CD8-positive, alpha-beta memory T cell (primary cell): Measurements from ENCODE around the gene KCNA10. TPM values are rescaled to one million over a fixed set of nuclear protein-coding genes. Genes with fewer than 3 reads are reported as not detected.

Source experiments
- CTCF ChIA-PET: fragments of 350-600 bp; sonication (Branson Sonifier 250); formaldehyde crosslinking; loops from one replicate; lab custom pipeline; 2021; ENCODE audit warnings: antibody characterized with exemption; lab: Charles Lee
- POLR2A ChIA-PET: fragments of 350-600 bp; sonication (Branson Sonifier 250); formaldehyde crosslinking; loops from one replicate; lab custom pipeline; 2021; ENCODE audit warnings: antibody characterized with exemption; lab: Charles Lee
- DNase-seq, 5 donors: peaks; one replicate each; pipeline versions ENCODE4 v3.0.0 to v3.0.0-alpha.2; 2020 to 2022; ENCODE audit warnings: mixed read lengths in 1 of 5
- H3K27ac ChIP-seq: one replicate; pipeline ENCODE4 v1.7.0; 2013; ENCODE audit warnings: low read depth, mild to moderate bottlenecking, low read length, moderate library complexity
- H3K27me3 ChIP-seq: 2 replicates; pipeline ENCODE4 v1.7.0; 2013; ENCODE audit warnings: low read length, mild to moderate bottlenecking; ENCODE audit not compliant: insufficient read depth, poor library complexity, severe bottlenecking
- H3K36me3 ChIP-seq: 2 replicates; pipeline ENCODE4 v1.7.0; 2013; ENCODE audit warnings: mild to moderate bottlenecking, low read length, moderate library complexity; ENCODE audit not compliant: insufficient read depth
- H3K4me1 ChIP-seq: 2 replicates; pipeline ENCODE4 v1.7.0; 2013; ENCODE audit warnings: mild to moderate bottlenecking, low read length, moderate library complexity; ENCODE audit not compliant: insufficient read depth
- H3K4me3 ChIP-seq: 2 replicates; pipeline ENCODE4 v1.7.0; 2013; ENCODE audit warnings: mild to moderate bottlenecking, low read length
- H3K9me3 ChIP-seq: 2 replicates; pipeline ENCODE4 v1.7.0; 2013; ENCODE audit warnings: mild to moderate bottlenecking, low read length
- H3K27ac Mint-ChIP-seq, 8 donors: one replicate each; pipeline ENCODE4 v1.8.0; 2020 to 2021; ENCODE audit warnings: mixed read lengths in 8 of 8, mild to moderate bottlenecking in 6 of 8, inconsistent platforms in 3 of 8, moderate library complexity in 3 of 8
- H3K27me3 Mint-ChIP-seq, 2 donors: one replicate each; pipeline ENCODE4 v1.8.0; 2020 to 2021; ENCODE audit warnings: mixed read lengths in 2 of 2, mild to moderate bottlenecking in 1 of 2, moderate library complexity in 1 of 2
- H3K36me3 Mint-ChIP-seq, 3 donors: one replicate each; pipeline ENCODE4 v1.8.0; 2020 to 2021; ENCODE audit warnings: mixed read lengths in 3 of 3, inconsistent platforms in 1 of 3, mild to moderate bottlenecking in 1 of 3
- H3K4me1 Mint-ChIP-seq, 3 donors: one replicate each; pipeline ENCODE4 v1.8.0; 2020 to 2021; ENCODE audit warnings: mixed read lengths in 3 of 3, inconsistent platforms in 1 of 3, mild to moderate bottlenecking in 1 of 3
- H3K4me3 Mint-ChIP-seq, 7 donors: one replicate each; pipeline ENCODE4 v1.8.0; 2020 to 2021; ENCODE audit warnings: mixed read lengths in 7 of 7, mild to moderate bottlenecking in 6 of 7, moderate library complexity in 4 of 7, inconsistent platforms in 2 of 7
- H3K9me3 Mint-ChIP-seq, 5 donors: one replicate each; pipeline ENCODE4 v1.8.0; 2020 to 2022; ENCODE audit warnings: mixed read lengths in 5 of 5, mild to moderate bottlenecking in 3 of 5, moderate library complexity in 2 of 5, inconsistent platforms in 1 of 5
- polyA plus RNA-seq: library from polyadenylated mRNA; unstranded; fragments of 300-500 nt; fragmentation: Illumina TruSeq; gene quantifications from one replicate; pipeline ENCODE4 v1.2.3, GENCODE V29; 2021
- total RNA-seq, 2 experiments: library from RNA; stranded (reverse); gene quantifications; one replicate each; pipeline ENCODE4 v1.2.3, GENCODE V29; 2021

The KCNA10 gene
- total and polyA plus RNA-seq, 3 experiments from 2014 or later = not detected

DNA sequence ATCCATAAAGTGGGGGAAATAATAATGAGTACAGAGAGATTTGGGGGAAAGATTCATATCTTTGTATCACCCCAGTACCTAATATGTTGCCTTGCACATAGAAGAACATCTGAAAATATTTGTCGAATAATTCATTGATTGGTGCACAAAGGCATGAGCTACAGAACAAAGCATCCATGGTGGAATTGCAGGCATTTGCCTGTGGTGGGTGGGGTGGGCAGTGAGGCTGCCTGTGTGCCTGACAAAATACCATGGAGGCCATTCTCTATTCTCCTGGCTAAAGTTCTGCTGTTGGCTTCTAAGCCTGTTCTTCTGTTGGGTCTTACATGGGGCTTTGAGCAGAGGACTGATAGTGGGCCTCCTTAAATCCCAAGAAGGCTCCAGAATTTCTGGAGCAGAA lies 10.0 kb upstream of the KCNA10 start:
- H3K27me3 Mint-ChIP-seq = peaks cover 28 to 41% of the 10 kb centered on the region in 2 donors
- Histone ChIP-seq H3K9me3 (no peaks in the 10 kb centered on the region), H3K4me3 (no peak overlapping the region), H3K27ac (no peak overlapping the region), H3K27me3 (no peaks in the 10 kb centered on the region), H3K4me1 (no peaks in the 10 kb centered on the region), H3K36me3 (no peaks in the 10 kb centered on the region)
- peak overlapping the region in 1 of 8 donors; percentile 91 for H3K27ac Mint-ChIP-seq
- no peaks in the 10 kb centered on the region for H3K36me3 Mint-ChIP-seq
- ChIA-PET POLR2A (no interaction called here), CTCF (no interaction called here)
- H3K9me3 Mint-ChIP-seq = no peaks in the 10 kb centered on the region
- DNase-seq = no peak
- H3K4me3 Mint-ChIP-seq = no peak overlapping the region
- peaks cover 0 to 7% (median 0%) of the 10 kb centered on the region in 3 donors for H3K4me1 Mint-ChIP-seq

DNA sequence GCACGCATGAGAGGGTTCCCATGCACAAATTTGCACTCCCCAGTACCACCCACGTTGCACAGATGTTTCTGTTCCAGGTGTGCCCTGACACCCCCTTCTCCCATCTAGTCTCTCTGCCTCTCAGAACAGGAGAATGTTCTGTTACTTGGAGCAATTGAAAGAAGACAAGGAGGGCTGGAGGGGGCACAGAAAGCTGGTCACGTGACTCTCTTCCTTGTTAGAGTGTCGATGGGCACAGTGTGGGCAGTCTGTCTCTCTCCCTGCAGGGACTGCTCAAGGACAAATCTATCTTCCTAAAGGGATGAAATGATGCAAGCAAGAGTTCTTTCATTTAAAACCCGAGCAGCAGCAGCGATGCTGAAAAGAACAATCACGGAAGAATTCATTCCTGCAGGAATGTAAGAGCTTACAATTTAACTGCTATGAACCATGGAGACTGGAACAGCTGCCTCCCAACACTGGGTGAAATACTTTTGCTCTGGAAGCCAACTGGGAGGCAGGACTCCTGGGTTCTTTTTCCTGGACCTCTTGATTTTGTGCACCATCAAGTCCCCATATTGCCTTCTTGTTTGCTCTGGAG lies 7.3 kb upstream of the KCNA10 start:
- peaks cover 35 to 45% of the 10 kb centered on the region in 2 donors for H3K27me3 Mint-ChIP-seq
- no peak overlapping the region for H3K27ac ChIP-seq
- no peaks in the 10 kb centered on the region for H3K36me3 Mint-ChIP-seq
- POLR2A ChIA-PET = no interaction called here
- H3K4me1 ChIP-seq = no peaks in the 10 kb centered on the region
- no peaks in the 10 kb centered on the region for H3K36me3 ChIP-seq
- DNase-seq = no peak
- CTCF ChIA-PET = interaction anchor here (1.2 to 1.7 kb wide), 2 partner anchors 9 to 255 kb away, joined by 3 read pairs; no protein-coding TSS in a partner anchor
- no peak overlapping the region for H3K4me3 Mint-ChIP-seq
- H3K9me3 ChIP-seq = no peaks in the 10 kb centered on the region
- H3K4me1 Mint-ChIP-seq = peaks cover 0 to 7% (median 0%) of the 10 kb centered on the region in 3 donors
- no peak overlapping the region for H3K27ac Mint-ChIP-seq
- no peaks in the 10 kb centered on the region for H3K9me3 Mint-ChIP-seq
- H3K27me3 ChIP-seq = peaks cover 5% of the 10 kb centered on the region
- H3K4me3 ChIP-seq = no peak overlapping the region

DNA sequence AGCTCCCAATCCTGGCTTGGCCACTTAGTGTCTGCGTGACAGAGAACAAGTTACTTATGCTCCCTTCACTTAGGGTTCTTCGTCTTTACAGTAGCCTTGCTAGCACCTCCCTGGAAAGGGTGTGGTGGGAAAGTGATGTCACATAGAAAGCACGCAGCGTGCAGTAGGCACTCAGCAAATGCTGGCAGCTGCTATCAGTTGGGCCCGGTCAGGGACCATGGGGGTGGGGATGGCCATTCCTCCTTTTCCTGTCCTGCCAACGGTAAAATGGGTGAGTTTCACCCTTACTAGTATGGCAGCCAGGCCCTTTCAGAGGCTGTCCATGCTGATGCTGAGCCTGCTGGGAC lies 6.2 kb upstream of the KCNA10 start:
- Histone ChIP-seq H3K4me3 (no peak overlapping the region), H3K27me3 (peaks cover 5% of the 10 kb centered on the region), H3K9me3 (no peaks in the 10 kb centered on the region), H3K36me3 (no peaks in the 10 kb centered on the region), H3K27ac (no peak overlapping the region), H3K4me1 (no peaks in the 10 kb centered on the region)
- no peaks in the 10 kb centered on the region for H3K9me3 Mint-ChIP-seq
- ChIA-PET POLR2A (no interaction called here), CTCF (interaction anchor here (0.7 to 1.2 kb wide), 2 partner anchors 10 to 94 kb away, joined by 3 read pairs; no protein-coding TSS in a partner anchor)
- peaks cover 36 to 42% of the 10 kb centered on the region in 2 donors for H3K27me3 Mint-ChIP-seq
- H3K4me3 Mint-ChIP-seq = no peak overlapping the region
- DNase-seq = no peak
- no peak overlapping the region for H3K27ac Mint-ChIP-seq
- peaks cover 0 to 7% (median 0%) of the 10 kb centered on the region in 3 donors for H3K4me1 Mint-ChIP-seq
- H3K36me3 Mint-ChIP-seq = no peaks in the 10 kb centered on the region

DNA sequence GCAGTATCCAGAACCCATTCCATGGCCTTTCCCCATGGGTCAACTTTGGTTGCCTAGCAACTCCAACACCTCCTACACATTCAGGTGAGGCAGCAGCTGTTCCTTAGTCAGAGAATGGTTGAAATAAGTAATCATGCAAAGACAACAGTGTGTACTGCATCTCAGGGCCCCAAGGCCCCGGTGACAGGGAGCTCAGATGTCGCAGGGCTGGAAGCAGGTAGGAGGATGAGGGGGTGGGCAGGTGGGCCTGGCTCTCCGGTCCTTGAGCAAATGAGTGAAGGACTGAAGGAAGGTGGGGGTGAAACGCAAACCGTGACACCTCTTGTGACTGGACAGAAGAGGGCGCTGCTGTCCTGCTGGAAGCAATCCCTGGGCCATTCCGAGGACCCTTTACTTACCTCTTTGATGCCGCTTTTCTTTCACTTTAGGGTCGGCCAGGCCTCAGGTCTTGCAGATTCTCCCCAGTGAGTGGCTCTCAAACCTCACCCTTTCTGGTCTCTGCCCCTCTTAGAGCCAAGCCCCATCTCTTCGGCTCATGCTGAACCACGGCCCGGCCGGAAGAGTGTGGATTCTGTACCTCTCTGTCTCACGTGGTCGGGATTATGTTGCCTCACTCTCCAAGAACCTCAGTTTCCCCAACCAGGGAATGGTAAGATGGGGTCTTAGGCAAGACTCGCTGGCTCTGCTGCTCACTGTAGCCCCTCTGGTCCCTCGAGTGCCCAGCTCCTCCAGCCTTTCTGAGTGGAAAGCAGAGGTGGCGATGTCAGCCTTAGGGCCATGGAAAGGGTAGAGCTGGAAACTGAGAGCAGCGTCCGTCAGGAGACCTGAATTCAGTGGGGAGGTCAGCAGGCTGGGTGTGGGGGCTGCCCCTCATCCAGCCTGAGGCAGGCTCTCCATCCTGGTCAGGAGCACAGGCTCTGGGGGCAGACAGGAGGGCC lies 5.6 kb upstream of the KCNA10 start:
- H3K4me1 ChIP-seq = no peaks in the 10 kb centered on the region

DNA sequence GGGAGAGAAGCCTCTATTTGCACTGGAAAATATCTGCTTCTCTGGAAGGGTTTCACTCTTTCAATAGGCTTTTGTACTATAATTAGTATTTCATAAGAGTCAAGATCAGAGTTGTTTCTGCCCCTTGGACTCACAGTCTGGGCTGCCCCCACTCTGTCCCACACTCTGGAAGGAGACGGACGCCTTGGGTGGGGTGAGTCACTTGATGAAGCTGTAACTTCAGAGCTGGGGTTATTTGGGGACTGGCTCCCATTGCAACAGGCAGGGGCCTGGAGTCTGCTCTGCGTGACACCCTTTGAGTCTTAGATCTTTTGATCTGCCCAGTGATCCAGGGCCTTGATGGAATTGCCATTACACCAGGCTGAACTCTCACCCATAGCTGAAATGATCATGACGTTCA lies 4.0 kb upstream of the KCNA10 start:
- CTCF ChIA-PET = interaction anchor here (1.1 to 1.7 kb wide), 2 partner anchors 11 to 242 kb away, joined by 3 to 6 read pairs; no protein-coding TSS in a partner anchor

More for the DNA sequence above, 5.6 kb upstream of the KCNA10 start:
- Histone ChIP-seq H3K4me3 (no peak overlapping the region), H3K9me3 (no peaks in the 10 kb centered on the region), H3K27me3 (peaks cover 5% of the 10 kb centered on the region), H3K36me3 (no peaks in the 10 kb centered on the region), H3K27ac (no peak overlapping the region)
- POLR2A ChIA-PET = no interaction called here
- Mint-ChIP-seq H3K27me3 (peaks cover 35 to 42% of the 10 kb centered on the region in 2 donors), H3K4me3 (peak overlapping the region in 2 of 7 donors; percentile 9 to 25), H3K27ac (peak overlapping the region in 1 of 8 donors; percentile 29), H3K36me3 (no peaks in the 10 kb centered on the region), H3K9me3 (no peaks in the 10 kb centered on the region), H3K4me1 (peaks cover 0 to 7% (median 0%) of the 10 kb centered on the region in 3 donors)
- CTCF ChIA-PET = interaction anchor here (0.7 to 1.7 kb wide), 7 partner anchors 10 to 661 kb away, joined by 3 to 6 read pairs (median 3); no protein-coding TSS in a partner anchor
- peak; percentile 25 to 61 (median 32) for DNase-seq

DNA sequence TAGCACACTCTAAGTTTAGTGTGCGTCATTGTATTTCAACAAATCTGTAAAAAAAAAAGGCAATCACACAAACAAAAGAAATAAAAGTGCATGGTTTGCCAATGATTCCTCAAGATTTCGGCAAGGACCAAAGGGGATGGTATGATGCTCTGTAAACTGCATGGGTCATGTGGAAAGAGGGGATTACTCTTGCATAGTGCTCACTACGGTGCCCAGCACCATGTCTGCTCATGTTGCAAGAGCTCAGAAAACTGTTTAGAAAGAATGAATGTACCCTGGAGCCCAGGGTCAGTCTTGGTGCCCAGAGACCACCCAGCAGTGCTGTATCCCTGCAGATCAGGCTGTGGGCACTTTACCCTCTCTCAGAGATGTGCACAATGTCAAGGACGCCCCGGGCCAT lies 3.6 kb upstream of the KCNA10 start:
- Mint-ChIP-seq H3K9me3 (no peaks in the 10 kb centered on the region), H3K36me3 (no peaks in the 10 kb centered on the region), H3K27ac (no peak overlapping the region), H3K27me3 (peaks cover 36 to 52% of the 10 kb centered on the region in 2 donors), H3K4me1 (peaks cover 0 to 7% (median 0%) of the 10 kb centered on the region in 3 donors), H3K4me3 (no peak overlapping the region)
- Histone ChIP-seq H3K36me3 (no peaks in the 10 kb centered on the region), H3K27ac (no peak overlapping the region), H3K9me3 (no peaks in the 10 kb centered on the region), H3K4me3 (no peak overlapping the region), H3K4me1 (no peaks in the 10 kb centered on the region), H3K27me3 (peaks cover 5% of the 10 kb centered on the region)
- ChIA-PET POLR2A (no interaction called here), CTCF (interaction anchor here (1.1 kb wide), 1 partner anchor 243 kb away, joined by 3 read pairs; no protein-coding TSS in a partner anchor)
- DNase-seq = no peak

More for the DNA sequence above, 4.0 kb upstream of the KCNA10 start:
- POLR2A ChIA-PET = no interaction called here
- Histone ChIP-seq H3K27me3 (peaks cover 5% of the 10 kb centered on the region), H3K36me3 (no peaks in the 10 kb centered on the region), H3K9me3 (no peaks in the 10 kb centered on the region), H3K4me3 (no peak overlapping the region), H3K27ac (no peak overlapping the region), H3K4me1 (no peaks in the 10 kb centered on the region)
- peaks cover 36 to 47% of the 10 kb centered on the region in 2 donors for H3K27me3 Mint-ChIP-seq
- peaks cover 0 to 7% (median 0%) of the 10 kb centered on the region in 3 donors for H3K4me1 Mint-ChIP-seq
- DNase-seq = no peak
- no peaks in the 10 kb centered on the region for H3K36me3 Mint-ChIP-seq
- H3K27ac Mint-ChIP-seq = no peak overlapping the region
- H3K9me3 Mint-ChIP-seq = no peaks in the 10 kb centered on the region
- H3K4me3 Mint-ChIP-seq = no peak overlapping the region

DNA sequence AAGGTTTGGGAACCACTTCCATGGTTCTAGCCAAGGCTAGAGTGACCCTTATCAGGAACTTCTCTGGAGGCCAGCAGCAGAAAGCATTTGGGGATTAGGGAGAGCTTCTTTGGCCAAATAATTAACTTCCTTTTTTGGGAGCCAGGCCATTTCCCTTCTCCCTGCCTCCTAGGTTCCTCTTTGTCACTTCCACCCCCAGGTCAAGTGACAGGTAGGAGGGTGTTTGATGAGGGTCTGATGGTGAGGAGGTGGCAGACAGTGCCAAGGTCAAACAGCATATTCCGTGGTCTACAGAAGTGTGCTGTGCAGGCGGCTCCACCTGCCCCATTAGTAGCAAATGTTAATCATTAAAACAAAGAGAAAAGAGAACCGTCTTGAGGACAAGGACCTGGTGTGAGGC lies 1.9 kb upstream of the KCNA10 start:
- peaks cover 5% of the 10 kb centered on the region for H3K27me3 ChIP-seq
- no peaks in the 10 kb centered on the region for H3K36me3 ChIP-seq
- no peaks in the 10 kb centered on the region for H3K4me1 ChIP-seq
- H3K27ac ChIP-seq = no peak overlapping the region
- no peaks in the 10 kb centered on the region for H3K9me3 ChIP-seq
- Mint-ChIP-seq H3K27me3 (peaks cover 23 to 61% of the 10 kb centered on the region in 2 donors), H3K4me3 (no peak overlapping the region), H3K27ac (no peak overlapping the region), H3K36me3 (no peaks in the 10 kb centered on the region), H3K9me3 (no peaks in the 10 kb centered on the region), H3K4me1 (peaks cover 0 to 7% (median 0%) of the 10 kb centered on the region in 3 donors)
- DNase-seq = no peak
- H3K4me3 ChIP-seq = no peak overlapping the region
- ChIA-PET CTCF (no interaction called here), POLR2A (no interaction called here)

DNA sequence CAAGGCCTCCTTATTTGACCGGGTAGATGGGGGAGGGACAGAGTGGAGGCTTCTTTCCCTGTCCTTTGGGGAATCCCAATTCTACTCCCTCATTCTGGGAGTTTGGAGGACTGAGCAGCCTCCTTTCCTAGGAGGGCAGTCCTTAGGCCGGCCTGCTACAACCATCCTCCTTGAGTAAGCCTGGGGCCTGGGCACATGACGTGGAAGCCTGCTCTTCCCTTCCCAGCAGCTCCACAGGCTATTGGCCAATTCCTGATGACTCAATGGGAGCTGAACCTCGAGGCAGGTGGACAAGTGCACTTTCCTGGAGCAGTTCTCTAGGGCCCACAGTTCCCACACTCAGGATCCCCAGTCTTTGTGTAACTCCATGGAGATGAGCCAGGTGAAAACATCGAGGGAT lies 3.1 kb downstream of the KCNA10 start:
- no peak overlapping the region for H3K27ac Mint-ChIP-seq
- CTCF ChIA-PET = no interaction called here
- H3K36me3 ChIP-seq = no peaks in the 10 kb centered on the region

More for the DNA sequence above, 3.1 kb downstream of the KCNA10 start:
- no peaks in the 10 kb centered on the region for H3K27me3 ChIP-seq
- H3K4me3 ChIP-seq = no peak overlapping the region
- Mint-ChIP-seq H3K4me3 (no peak overlapping the region), H3K9me3 (no peaks in the 10 kb centered on the region), H3K4me1 (no peaks in the 10 kb centered on the region), H3K27me3 (peaks cover 12 to 36% of the 10 kb centered on the region in 2 donors), H3K36me3 (no peaks in the 10 kb centered on the region)
- H3K4me1 ChIP-seq = no peaks in the 10 kb centered on the region
- POLR2A ChIA-PET = no interaction called here
- DNase-seq = no peak
- H3K27ac ChIP-seq = no peak overlapping the region
- no peaks in the 10 kb centered on the region for H3K9me3 ChIP-seq
